DMS 273 treated with DMSO at 0.1 percent for 48 hours (cell line): ENCODE measurements around the gene SPRYD3.
A peak's percentile ranks its signal among the peaks of the same experiment; 100 is the strongest.
"Not testable (repeated sequence)": the region's sequence is repeated elsewhere in the genome, so short reads cannot be mapped to it uniquely, and the experiment has no call there.

Experiments used
- DNase-seq: peaks from one replicate; lab custom pipeline; 2025; lab: John Stamatoyannopoulos, UW

SPRYD3 gene

GRCh38 chr12:53101931-53102781, 23.0 kb upstream of the SPRYD3 start:
- DNase-seq = no peak

GRCh38 chr12:53101266-53101665, 22.1 kb upstream of the SPRYD3 start:
- no peak for DNase-seq

- no peak for DNase-seq
These were observed 21.4 kb upstream of the SPRYD3 start for GRCh38 chr12:53100466-53101151.

GRCh38 chr12:53099071-53099882, 20.1 kb upstream of the SPRYD3 start:
- DNase-seq = peak; percentile 17

GRCh38 chr12:53098354-53098981, 19.3 kb upstream of the SPRYD3 start:
- no peak for DNase-seq

- no peak for DNase-seq
These were observed 18.6 kb upstream of the SPRYD3 start, which contains the start of gene IGFBP6 for GRCh38 chr12:53097564-53098353. IGFBP6 (plus strand) TSS chr12:53097667; CDS start chr12:53097718, 51 bp downstream.

GRCh38 chr12:53097207-53097563, 18.0 kb upstream of the SPRYD3 start:
- DNase-seq = no peak

- no peak for DNase-seq
These were observed 17.6 kb upstream of the SPRYD3 start for GRCh38 chr12:53096759-53097158.

GRCh38 chr12:53096089-53096741, 17.0 kb upstream of the SPRYD3 start:
- no peak for DNase-seq

GRCh38 chr12:53095596-53095895, 16.4 kb upstream of the SPRYD3 start:
- DNase-seq = not testable (repeated sequence)

GRCh38 chr12:53094796-53095595, 15.8 kb upstream of the SPRYD3 start:
- not testable (repeated sequence) for DNase-seq

GRCh38 chr12:53094394-53094787, 15.2 kb upstream of the SPRYD3 start:
- DNase-seq = no peak

- DNase-seq = no peak
These were observed 14.7 kb upstream of the SPRYD3 start for GRCh38 chr12:53093777-53094393.

- no peak for DNase-seq
These were observed 12.6 kb upstream of the SPRYD3 start for GRCh38 chr12:53091756-53092155.

GRCh38 chr12:53090554-53090953, 11.4 kb upstream of the SPRYD3 start:
- DNase-seq = no peak

- DNase-seq = no peak
These were observed 10.9 kb upstream of the SPRYD3 start for GRCh38 chr12:53090105-53090504.

GRCh38 chr12:53086361-53086760, 7.2 kb upstream of the SPRYD3 start:
- no peak for DNase-seq

GRCh38 chr12:53082637-53083175, 3.5 kb upstream of the SPRYD3 start:
- no peak for DNase-seq
